T follicular helper cell (primary cell): ENCODE measurements around the gene IFIH1.
A peak's percentile ranks its signal among the peaks of the same experiment; 100 is the strongest.

ENCODE experiments used
- DNase-seq: peaks from one replicate; pipeline ENCODE4 v3.0.0-alpha.2; 2020; ENCODE audit warnings: low read depth

The IFIH1 gene

DNA sequence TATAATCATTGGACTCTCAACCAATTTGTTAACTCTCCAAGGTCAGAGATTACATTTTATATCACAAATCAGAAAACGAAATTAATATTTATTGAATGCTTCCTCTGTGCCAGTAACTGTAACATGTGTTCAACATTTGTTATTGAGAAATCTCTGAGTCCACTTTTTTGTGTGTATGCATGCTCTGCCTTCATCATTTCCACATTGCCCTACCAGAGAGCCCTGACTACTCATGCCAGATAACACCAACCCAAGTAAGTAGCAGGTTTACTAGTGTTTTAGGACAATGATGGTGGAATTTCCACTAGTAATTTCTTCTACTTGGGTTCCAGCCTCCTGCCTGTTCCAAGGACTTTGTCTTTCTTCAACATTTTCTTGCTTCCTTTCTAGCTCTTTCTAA lies 61.1 kb downstream of the IFIH1 start:
- DNase-seq = no peak

DNA sequence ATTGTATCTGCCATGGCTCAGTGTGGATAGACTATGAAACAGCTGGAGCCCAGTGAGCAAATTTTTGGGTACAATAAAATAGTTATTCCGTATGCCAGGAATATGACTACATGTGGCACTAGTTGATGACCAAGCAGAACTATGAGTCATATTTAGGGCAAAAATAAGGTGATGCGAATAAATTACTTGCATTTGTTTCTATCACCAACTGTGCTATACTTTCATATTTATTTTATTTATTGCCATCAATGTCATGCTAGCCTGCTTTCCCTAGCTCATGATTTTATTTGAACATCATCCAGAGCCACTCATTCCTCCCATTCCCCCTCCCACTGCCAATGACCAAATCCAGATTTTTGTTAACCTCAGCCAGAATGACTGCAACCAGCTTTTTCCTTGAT lies 61.9 kb downstream of the IFIH1 start:
- no peak for DNase-seq

DNA sequence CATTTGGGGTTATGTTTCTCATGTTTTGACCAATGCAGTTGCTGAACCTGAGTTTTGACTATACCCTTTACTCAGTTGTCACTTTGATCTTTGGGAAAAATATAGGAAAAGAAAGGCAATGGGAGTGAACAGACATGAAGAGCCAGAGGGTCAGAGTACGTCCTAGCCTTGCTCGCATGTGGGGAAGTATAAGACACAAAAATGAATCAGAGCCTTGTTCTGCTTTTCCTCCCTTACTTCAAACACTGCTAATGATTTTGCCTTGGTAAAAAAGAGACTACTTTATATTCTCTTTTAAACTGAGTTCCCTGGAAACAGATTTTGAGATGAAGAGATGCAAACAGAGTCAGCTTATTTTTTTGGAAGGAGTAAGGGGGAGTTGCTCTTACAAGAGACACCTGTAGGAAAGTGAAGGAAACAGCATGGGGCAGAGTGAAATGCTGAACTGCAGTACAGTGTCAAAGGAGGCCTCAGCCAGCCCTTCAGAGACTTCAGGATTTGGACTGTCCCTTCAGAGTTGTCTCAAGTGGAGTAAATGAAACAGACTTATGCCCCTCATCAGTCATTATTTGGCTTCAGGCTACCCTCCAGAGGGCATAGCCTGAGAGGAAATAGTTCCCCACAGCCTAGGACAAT lies 64.1 kb downstream of the IFIH1 start:
- no peak for DNase-seq

DNA sequence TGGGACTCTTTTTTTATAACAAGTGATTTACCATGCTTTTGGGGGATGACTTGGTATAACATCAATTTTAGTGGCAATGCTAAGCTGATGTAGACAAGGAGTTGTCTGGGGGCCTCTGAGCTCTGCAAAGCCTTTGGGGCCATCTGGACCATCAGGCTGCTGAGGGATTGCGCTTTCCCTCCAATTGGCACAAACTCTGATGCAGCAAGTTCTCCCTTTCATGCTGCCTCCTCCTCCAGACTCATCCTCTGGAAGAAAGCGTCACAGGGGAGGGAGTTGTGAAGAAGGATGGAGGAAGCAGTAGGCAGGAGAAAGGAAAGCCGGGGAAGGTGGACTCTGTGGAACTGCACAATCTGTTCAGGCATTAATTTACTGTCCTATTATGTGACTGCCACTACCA lies 65.0 kb downstream of the IFIH1 start:
- no peak for DNase-seq

DNA sequence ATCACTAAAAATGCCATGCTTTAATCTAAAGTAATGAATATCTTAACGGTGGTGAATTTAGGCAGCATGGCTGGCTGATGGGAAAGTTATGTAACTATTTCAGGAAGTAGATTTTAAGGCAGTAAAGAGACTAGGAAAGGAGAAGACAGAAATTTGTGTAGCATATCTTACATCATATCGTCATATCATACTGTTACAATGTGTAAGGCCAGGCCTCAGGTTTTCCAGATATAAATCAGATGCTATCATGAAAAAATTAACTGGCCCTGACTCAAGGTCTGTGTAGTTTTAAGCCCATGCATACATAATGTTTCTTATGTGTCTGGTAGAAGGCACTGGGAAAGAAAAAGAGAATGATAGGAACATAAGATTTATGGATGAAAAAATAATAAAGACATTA lies 66.3 kb downstream of the IFIH1 start:
- no peak for DNase-seq

DNA sequence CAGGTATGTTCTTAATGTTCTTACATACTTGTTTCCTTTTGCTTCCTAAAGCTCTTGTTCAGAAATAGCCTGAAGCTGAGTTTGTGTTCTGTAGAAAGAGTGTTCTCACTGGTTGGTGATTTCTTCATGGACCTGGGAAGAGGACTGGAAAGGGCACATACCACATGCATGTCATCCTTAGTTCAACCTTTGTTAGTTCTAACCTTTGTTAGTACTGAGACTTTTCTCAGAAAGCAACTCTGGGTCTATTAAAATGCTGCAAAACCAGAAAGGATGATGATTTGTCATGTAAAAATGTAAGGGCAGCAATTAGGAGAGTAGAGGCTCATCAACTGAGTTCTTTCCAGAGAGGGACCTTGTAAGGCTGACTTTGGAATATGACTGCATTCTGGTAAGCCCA lies 72.7 kb downstream of the IFIH1 start:
- DNase-seq = no peak

DNA sequence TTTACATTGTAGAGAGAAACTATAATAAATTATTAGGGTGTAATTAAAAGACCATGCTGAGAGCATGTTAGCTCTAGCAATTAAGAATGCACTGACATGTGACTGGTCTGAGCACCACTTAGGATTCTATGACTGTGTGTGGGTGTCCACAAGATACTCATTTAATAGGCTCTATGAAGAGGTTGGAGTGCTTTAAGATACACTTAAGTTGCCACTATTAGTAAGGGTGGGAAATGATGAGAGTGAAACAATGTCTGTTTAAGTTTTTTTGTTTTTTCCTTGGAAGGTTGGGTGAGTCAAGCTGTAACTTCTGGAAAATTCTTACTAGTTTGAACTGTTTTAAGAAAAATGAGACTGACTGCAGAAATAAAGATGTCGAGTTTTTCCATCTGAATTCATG lies 73.4 kb downstream of the IFIH1 start:
- no peak for DNase-seq

DNA sequence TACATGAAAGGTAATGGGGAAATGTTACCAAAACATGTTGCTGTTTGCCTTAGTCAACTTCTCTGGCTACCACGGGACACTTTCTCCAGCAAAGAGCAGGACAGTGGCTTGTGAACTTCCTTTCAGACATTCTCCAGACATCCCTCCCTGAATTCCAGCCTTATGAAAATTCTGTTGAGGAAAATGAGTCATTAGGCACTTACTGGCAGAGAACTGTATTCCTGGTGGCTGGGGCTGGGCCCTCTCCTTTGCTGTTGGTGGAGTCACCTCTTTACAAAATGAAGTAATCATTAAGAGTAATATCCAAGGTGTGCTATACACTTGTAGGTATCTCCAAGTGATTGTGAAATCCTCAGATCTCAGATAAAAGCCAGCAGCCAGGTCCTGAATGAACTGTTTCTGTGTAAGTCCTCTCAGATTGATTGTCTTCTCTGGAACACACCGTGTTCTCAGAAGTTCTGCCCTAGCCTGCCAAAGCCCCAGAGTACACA lies 73.9 kb downstream of the IFIH1 start:
- no peak for DNase-seq

DNA sequence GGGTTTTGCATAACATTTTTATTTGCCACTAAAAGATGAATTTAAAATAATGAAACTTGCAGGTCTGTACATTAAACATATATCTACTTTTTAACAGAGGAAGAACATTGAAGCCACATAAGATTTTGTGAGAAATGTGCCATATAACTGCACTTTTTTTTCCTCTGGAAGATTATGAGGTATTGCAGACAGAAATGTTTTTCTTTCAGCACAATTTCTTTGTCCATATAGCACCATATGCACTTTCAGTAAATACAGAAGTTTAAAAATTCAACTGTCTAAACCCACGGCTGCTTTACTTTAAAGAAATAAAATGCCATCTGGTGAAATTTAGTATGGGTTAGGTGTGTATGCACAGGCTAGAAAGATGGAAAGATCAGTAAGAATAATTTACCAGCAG lies 74.8 kb downstream of the IFIH1 start:
- no peak for DNase-seq

DNA sequence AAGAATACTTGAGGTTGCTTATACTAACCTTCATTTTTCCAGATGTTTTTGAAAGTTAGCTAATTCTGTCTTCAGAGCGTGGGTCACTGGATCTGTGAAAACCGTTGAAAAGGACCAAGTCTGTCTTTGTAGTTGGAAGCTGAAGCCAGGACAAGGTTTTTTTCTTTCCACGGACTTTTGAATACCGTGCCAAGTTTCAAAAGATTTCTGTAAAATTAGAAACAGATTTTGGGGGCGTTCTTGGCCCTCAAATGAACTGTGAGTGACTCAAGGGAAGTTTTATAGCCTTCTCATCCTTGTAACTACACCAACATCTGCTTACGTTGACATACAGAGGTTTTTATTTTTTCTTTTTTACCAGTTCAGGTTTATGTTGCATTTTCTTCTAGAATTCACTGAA lies 75.2 kb downstream of the IFIH1 start, which contains the start of gene FAP:
FAP (minus strand) TSS at position 152 of the 400 bp plus-strand sequence; CDS start at position 34, 118 bp downstream.
- no peak for DNase-seq

DNA sequence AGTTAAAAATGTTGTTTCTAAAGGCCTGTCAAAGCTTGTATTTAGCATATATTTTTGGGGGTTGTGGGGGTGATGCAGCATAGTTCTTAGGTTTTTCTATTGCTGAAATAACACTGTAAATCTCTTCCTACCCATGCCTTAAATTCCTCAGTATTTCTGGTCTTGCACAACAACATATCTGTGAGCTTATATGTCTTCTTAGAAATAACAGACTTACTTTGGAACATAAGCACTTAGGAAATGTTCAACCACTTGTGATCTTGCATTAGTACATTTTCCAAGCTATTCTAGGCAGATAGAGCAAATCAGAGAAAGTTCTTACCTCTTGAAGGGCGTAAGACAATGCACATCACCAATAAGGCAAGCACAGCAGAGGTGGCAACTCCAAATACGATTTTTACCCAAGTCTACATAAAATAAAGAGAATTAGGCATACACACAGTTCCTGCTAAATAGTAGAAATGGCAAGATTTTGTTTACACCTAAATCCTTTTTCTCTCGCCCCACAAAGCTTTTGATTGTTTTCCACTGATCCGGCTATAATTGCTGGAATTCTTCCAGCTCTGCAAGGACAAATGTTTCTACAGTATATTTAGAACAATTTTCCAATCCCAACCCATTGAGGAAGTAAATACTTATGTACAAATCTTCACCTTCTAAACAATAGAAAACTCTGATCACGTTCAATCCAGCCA lies 75.8 kb downstream of the IFIH1 start:
- DNase-seq = no peak

DNA sequence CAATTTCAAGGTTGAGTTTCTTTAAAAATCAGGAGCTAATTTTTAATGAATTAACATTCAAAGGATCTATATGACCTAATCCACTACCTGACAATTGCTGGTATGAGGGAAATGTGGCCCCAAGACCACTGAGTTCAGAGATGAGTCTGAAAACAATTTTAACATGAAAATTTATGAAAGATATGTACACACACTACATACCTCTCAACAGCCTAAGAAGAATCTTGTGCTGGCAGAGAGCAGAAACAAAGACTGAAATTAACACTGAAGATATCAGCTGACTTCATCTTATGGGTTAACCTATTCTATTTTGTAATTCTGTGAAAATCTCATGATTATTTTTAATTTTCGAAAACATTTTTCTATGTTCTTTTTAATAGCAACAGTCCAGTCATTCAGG lies 76.9 kb downstream of the IFIH1 start:
- DNase-seq = no peak

DNA sequence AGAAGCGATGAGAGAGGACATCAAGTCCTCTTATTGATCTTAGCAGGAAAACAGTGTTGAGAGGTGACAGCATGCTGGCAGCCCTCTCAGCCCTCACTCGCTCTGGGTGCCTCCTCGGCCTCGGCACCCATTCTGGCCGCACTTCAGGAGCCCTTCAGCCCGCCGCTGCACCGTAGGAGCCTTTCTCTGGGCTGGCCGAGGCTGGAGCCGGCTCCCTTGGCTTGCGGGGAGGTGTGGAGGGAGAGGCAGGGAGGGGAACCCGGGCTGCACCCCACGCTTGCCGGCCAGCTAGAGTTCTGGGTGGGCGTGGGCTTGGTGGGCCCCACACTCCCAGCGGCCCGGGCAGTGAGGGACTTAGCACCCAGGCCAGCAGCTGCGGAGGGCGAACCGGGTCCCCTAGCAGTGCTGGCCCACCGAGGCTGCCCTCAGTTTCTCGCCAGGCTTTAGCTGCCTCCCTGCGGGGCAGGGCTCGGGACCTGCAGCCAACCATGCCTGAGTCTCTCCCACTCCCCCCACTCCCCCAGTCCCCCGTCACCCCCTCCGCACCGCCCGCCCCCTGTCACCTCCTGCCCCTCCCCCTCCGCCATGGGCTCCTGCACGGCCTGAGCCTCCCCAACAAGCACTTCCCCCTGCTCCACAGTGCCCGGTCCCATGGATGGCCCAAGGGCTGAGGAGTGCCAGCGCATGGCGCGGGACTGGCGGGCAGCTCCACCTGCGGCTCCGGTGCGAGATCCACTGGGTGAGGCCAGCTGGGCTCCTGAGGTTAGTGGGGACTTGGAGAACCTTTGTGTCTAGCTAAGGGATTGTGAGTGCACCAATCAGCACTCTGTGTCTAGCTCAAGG lies 83.6 kb downstream of the IFIH1 start:
- no peak for DNase-seq

DNA sequence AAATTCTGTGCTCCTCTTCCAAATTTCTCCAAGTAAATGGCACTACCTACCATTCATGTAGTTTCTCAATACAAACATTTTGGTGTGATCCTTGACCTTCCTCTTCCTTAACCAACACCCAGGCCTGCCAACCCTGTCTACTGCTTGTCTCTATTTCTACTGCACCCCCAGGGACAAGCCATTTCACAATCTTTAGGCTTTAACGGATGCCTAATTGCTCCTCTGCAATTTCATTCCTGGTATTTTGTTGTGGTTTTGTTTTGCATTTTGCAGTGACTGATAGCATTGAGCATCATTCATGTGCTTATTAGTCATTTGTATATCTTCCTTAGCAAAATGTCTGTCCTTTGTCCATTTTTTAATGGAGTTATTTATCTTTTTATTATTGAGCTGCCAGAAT lies 85.3 kb downstream of the IFIH1 start:
- no peak for DNase-seq

DNA sequence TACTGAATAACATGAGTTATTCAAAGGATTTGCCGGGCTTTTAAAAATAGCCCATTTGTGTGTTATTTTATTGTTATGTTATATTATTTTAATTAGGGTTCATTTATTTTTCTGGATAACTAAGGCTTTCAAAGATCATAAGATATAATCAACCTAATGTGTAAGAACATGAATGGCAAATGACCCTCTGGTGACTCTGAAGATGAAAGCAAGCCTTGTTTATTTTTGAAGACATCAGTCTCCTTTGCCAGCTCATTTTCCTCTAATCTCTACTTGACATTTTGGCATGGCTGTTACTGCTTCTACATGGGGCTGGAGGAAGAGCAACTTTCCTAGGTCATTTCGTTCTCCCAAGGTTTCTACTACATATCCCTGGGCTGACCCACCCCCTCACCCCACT lies 85.8 kb downstream of the IFIH1 start:
- DNase-seq = no peak

DNA sequence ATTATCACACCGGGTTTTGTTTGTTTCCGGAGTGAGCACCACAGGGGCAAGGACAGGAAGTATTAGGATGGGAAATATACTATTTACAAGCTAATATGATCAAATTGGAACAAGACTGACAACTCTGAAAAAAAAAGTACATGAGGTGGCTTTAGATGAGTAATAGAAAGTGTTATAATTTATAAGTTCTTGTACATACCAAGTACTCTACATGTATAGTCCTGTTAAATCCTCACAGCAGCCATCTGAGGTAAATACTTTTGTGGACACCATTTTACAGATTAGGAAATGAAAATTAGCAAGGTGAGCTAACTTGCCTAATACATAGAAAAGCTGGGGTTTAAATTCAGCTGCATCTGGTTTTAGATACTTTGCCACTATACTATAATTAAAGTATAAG lies 86.5 kb downstream of the IFIH1 start:
- DNase-seq = no peak

DNA sequence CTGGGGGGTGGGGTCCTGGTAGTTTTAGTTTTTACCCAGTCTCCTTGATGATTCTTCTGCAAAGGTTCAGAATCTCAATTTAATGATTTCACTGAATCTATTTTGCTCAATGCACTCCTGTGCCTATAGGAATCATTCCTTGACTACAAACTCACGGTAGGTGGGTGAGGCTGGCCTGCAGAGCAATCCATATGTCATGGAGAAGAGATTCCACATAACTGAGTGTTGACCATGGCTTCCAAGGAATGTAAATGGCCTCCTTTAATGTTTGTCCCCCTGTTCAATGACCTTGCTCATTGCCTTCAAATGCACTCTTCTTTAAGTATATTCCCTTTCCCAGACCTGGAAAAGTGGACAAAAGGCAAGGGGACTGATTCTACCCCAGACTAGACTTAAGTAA lies 87.7 kb downstream of the IFIH1 start:
- no peak for DNase-seq

DNA sequence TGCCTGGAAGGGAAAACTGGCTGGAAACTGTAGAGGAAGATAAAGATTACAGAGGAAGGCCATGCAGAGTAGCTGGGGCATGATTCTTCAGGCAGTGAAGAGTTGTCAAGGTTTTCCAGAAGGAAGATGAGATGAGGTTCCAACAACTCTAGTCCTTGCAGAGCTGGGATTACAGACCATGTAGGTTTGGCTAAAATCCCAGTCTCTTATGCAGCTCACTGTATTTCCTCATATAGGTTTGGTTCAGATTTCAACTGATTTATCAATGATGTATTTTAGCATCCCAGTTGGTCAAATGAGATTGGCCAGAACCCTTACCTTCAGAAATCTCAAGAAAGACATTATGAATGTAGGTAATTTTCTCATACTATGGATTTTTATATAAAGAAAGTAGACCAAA lies 91.6 kb downstream of the IFIH1 start:
- DNase-seq = no peak

DNA sequence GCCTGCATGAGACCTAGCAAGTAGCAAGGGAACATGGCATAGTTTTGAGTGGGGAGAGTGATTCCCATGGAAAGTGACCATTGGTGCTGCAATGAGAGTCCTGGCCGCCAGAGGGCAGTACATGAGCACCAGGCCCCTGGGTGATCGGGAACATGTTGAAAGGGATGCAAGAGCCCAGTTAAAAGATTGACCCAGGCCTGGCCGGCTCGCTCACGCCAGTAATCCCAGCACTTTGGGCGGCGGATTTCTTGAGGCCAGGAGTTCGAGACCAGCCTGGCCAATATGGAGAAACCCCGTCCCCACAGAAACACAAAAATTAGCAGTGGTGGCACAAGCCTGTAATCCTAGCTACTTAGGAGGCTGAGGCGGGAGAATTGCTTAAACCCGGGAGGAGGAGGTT lies 97.4 kb downstream of the IFIH1 start:
- DNase-seq = peak; percentile 17

DNA sequence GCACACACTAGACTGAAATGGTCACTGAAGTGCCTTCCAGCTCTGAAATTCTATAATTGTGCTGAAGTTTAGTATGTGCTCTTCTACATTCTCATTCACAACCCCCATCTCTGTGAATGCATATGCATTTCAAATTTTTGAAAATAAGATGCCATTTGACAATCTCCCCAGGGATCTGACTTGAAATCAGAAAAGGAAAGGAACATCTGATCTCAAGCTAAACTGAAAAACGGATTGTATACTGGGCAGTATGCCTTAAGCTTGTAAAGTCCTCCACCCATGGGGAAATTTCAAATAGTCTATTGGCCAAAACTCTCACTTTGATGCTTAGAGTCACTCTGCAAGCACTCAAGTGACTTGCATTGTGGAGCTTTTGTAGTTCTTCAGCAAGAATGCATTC lies 98.1 kb downstream of the IFIH1 start:
- DNase-seq = no peak

DNA sequence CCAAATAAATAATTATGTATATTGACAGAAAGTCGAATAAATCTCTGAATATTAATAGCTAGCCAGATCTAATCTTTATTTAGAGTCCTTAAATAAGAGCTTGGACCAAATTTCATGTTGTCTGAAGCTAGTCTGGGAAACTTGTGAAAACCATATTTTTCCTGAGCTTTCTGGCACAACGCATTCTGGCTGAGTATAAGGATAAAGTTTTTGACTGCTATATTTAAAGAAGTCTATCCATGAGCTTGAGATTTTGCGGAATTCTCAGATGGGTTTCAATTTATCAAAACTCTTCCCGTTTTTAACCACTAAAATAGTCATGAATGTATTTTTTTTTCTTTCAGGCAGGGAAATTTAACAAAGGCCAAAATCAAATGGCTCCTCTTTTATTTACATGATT lies 99.1 kb downstream of the IFIH1 start:
- DNase-seq = no peak

DNA sequence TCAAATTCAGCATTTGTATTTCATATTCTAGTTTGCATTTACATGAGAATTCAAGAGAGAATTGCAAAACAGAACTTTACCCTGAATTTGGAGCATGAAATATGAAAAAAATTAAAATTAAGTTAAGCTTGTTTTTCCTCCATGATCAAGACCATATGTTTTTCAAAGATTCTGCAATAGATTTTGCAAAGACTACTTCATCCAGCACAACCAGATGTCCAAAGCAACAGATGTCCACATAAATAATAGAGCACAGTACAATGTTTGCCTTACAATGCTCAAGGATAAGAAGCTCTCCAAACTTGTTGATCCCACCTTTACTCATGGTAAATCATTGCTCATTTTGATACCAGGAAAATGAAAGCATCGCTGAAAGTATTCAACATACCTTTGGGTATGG lies 100.9 kb downstream of the IFIH1 start:
- DNase-seq = no peak
